Upper lobe of left lung (tissue), 6 donors: ENCODE data around the gene TBC1D4. TPM values are rescaled to one million over a fixed set of nuclear protein-coding genes. Genes with fewer than 3 reads are reported as not detected.

Experiments
- ATAC-seq, 2 donors: fragments of 200-7000 bp; cut with Tn5 transposase; one replicate each; pipeline ENCODE4 v1.9.1; 2022; ENCODE audit warnings: mild to moderate bottlenecking in 2 of 2, moderate library complexity in 2 of 2; ENCODE audit not compliant: low FRiP score in 2 of 2
- DNase-seq, 2 donors: peaks; one replicate each; pipeline ENCODE4 v3.0.0-alpha.2; 2019 to 2020
- H3K27ac ChIP-seq, 4 donors: fragments of 200-600 bp; sonication (generic); one replicate each; pipeline ENCODE4 v1.5.1; 2016 to 2019
- H3K27me3 ChIP-seq, 4 donors: fragments of 200-600 bp; sonication (generic); one replicate each; pipeline ENCODE4 v1.5.1; 2017 to 2019
- H3K36me3 ChIP-seq, 4 donors: fragments of 200-600 bp; sonication (generic); one replicate each; pipeline ENCODE4 v1.5.1; 2016 to 2019
- H3K4me1 ChIP-seq, 4 donors: fragments of 200-600 bp; sonication (generic); one replicate each; pipeline ENCODE4 v1.5.1; 2018 to 2019
- H3K4me3 ChIP-seq, 4 donors: fragments of 200-600 bp; sonication (generic); one replicate each; pipeline ENCODE4 v1.5.1; 2017 to 2019; ENCODE audit warnings: mild to moderate bottlenecking in 2 of 4, moderate library complexity in 1 of 4
- H3K9me3 ChIP-seq, 4 donors: fragments of 200-600 bp; sonication (generic); one replicate each; pipeline ENCODE4 v1.5.1; 2018 to 2019
- CTCF ChIP-seq, 6 experiments: fragments of 450-650 bp in 4 of 6; fragments of 200-600 bp in 2 of 6; sonication (generic) in 2 of 6; IDR thresholded peaks; one replicate each; pipeline ENCODE4 v1.5.1; 2016 to 2019; ENCODE audit warnings: antibody characterized with exemption in 6 of 6
- EP300 ChIP-seq, 4 donors: sonication (generic); formaldehyde crosslinking; IDR thresholded peaks; one replicate each; pipeline ENCODE4 v1.5.1; 2017; ENCODE audit warnings: antibody characterized with exemption in 4 of 4, control low read depth in 2 of 4
- POLR2A ChIP-seq, 4 donors: fragments of 450-650 bp; IDR thresholded peaks; one replicate each; pipeline ENCODE4 v1.5.1; 2016 to 2017; ENCODE audit warnings: antibody characterized with exemption in 4 of 4, mild to moderate bottlenecking in 2 of 4
- POLR2AphosphoS5 ChIP-seq, 2 donors: sonication (generic); formaldehyde crosslinking; IDR thresholded peaks; one replicate each; pipeline ENCODE4 v1.5.1; 2017; ENCODE audit warnings: antibody characterized with exemption in 2 of 2
- WGBS, 2 donors: methylation state at CpG; one replicate each; pipeline ENCODE4 v1.1.5; 2017 to 2018; 5-methylcytosine and 5-hydroxymethylcytosine counted together
- total RNA-seq, 6 donors: library from RNA; depleted of rRNA in 4 of 6; stranded (reverse); fragments of >200 nt in 4 of 6; gene quantifications; one replicate each; pipeline versions ENCODE4 v1.1.0 to v1.2.1, GENCODE V29; 2016 to 2021
- donor health status: DM: no; HTN: no; CAD: no; lungs with moderate emphysema.
- donor health status: DM: no; HTN: yes; CAD: no; lungs with severe emphysema.

TBC1D4 gene
- total RNA-seq, 6 donors from 2014 or later: 26.1 to 97.4 (median 30.7) TPM

- TF ChIP-seq CTCF (IDR thresholded peaks at IDR 0.05) (no peak), POLR2A (IDR thresholded peaks at IDR 0.05) (no peak), POLR2AphosphoS5 (IDR thresholded peaks at IDR 0.05) (no peak), EP300 (IDR thresholded peaks at IDR 0.05) (no peak)
- Histone ChIP-seq H3K27me3 (no peaks in the 10 kb centered on the region), H3K27ac (peak overlapping the region in 1 of 4 donors; percentile 2), H3K36me3 (no peaks in the 10 kb centered on the region), H3K4me1 (peaks cover 0 to 11% (median 6%) of the 10 kb centered on the region in 4 donors), H3K9me3 (no peaks in the 10 kb centered on the region), H3K4me3 (no peak overlapping the region)
- no peak for ATAC-seq
- whole genome bisulfite sequencing, 2 donors: 60 to 69% methylated on average over 7 of the region's 7 CpGs
- no peak for DNase-seq
These were observed 36.1 kb downstream of the TBC1D4 start for GRCh38 chr13:75445717-75446499.

GRCh38 chr13:75444016-75444415, 38.0 kb downstream of the TBC1D4 start:
- 96 to 97% methylated on average over 6 of the region's 6 CpGs for WGBS, 2 donors

GRCh38 chr13:75443356-75443958, 38.5 kb downstream of the TBC1D4 start:
- Histone ChIP-seq H3K4me3 (no peak overlapping the region), H3K27ac (no peak overlapping the region), H3K36me3 (no peaks in the 10 kb centered on the region), H3K4me1 (peaks cover 0 to 11% (median 7%) of the 10 kb centered on the region in 4 donors), H3K27me3 (no peaks in the 10 kb centered on the region), H3K9me3 (no peaks in the 10 kb centered on the region)
- no peak for DNase-seq
- ATAC-seq: no peak
- WGBS, 2 donors: 77 to 82% methylated on average over 8 of the region's 8 CpGs
- no peak for TF ChIP-seq EP300 (IDR thresholded peaks at IDR 0.05)
- TF ChIP-seq CTCF (IDR thresholded peaks at IDR 0.05): no peak
- TF ChIP-seq POLR2A (IDR thresholded peaks at IDR 0.05): no peak
- TF ChIP-seq POLR2AphosphoS5 (IDR thresholded peaks at IDR 0.05): no peak

More at GRCh38 chr13:75444016-75444415, 38.0 kb downstream of the TBC1D4 start:
- Histone ChIP-seq H3K27me3 (no peaks in the 10 kb centered on the region), H3K9me3 (no peaks in the 10 kb centered on the region), H3K27ac (no peak overlapping the region), H3K4me3 (no peak overlapping the region), H3K36me3 (no peaks in the 10 kb centered on the region), H3K4me1 (peaks cover 0 to 11% (median 7%) of the 10 kb centered on the region in 4 donors)
- TF ChIP-seq CTCF (IDR thresholded peaks at IDR 0.05): no peak
- TF ChIP-seq POLR2AphosphoS5 (IDR thresholded peaks at IDR 0.05): no peak
- no peak for TF ChIP-seq EP300 (IDR thresholded peaks at IDR 0.05)
- ATAC-seq (no peak), DNase-seq (no peak)

- Histone ChIP-seq H3K4me3 (no peak overlapping the region), H3K27me3 (no peaks in the 10 kb centered on the region), H3K4me1 (peaks cover 0 to 12% (median 7%) of the 10 kb centered on the region in 4 donors), H3K36me3 (no peaks in the 10 kb centered on the region), H3K9me3 (no peaks in the 10 kb centered on the region), H3K27ac (no peak overlapping the region)
- DNase-seq (no peak), ATAC-seq (no peak)
- 87 to 88% methylated on average over 5 to 6 of the region's 6 CpGs for WGBS, 2 donors
- TF ChIP-seq POLR2AphosphoS5 (IDR thresholded peaks at IDR 0.05): no peak
- TF ChIP-seq POLR2A (IDR thresholded peaks at IDR 0.05): no peak
- TF ChIP-seq CTCF (IDR thresholded peaks at IDR 0.05): no peak
- no peak for TF ChIP-seq EP300 (IDR thresholded peaks at IDR 0.05)
These were observed 39.2 kb downstream of the TBC1D4 start for GRCh38 chr13:75442736-75443234.
